H1 (cell line): Measurements from ENCODE around the gene TSC1. TPM values are rescaled to one million over a fixed set of nuclear protein-coding genes. Genes with fewer than 3 reads are reported as not detected.

Experiments used
- GTF2F1 ChIP-seq: IDR thresholded peaks from 2 replicates; pipeline ENCODE4 v1.6.1; 2012; ENCODE audit warnings: low read depth, low read length, improper control_type of control experiment, borderline replicate concordance
- NANOG ChIP-seq: IDR thresholded peaks from 2 replicates; pipeline ENCODE4 v1.6.1; 2011; ENCODE audit warnings: low read length, low read depth, mild to moderate bottlenecking, inconsistent platforms; ENCODE audit not compliant: insufficient read depth, poor library complexity, severe bottlenecking
- POLR2A ChIP-seq, 2 experiments: IDR thresholded peaks; 1 replicate in 1 of 2; 2 replicates in 1 of 2; pipeline ENCODE4 v1.6.1; 2011; ENCODE audit warnings: low read depth in 2 of 2, low read length in 2 of 2, mild to moderate bottlenecking in 2 of 2; ENCODE audit errors: control extremely low read depth in 1 of 2
- RFX5 ChIP-seq: IDR thresholded peaks from 2 replicates; pipeline ENCODE4 v1.6.1; 2011; ENCODE audit warnings: low read depth, low read length, improper control_type of control experiment, borderline replicate concordance
- SP4 ChIP-seq: IDR thresholded peaks from 2 replicates; pipeline ENCODE4 v1.6.1; 2012; ENCODE audit warnings: low read length, inconsistent platforms
- polyA plus RNA-seq, 7 experiments: library from polyadenylated mRNA; depleted of rRNA in 3 of 7; stranded (reverse) in 5 of 7; unstranded in 2 of 7; fragments of >200 nt in 5 of 7; fragments of 200-250 nt in 2 of 7; gene quantifications; 1 replicate in 5 of 7; 2 replicates in 1 of 7; 4 replicates in 1 of 7; pipeline versions ENCODE4 v1.2.1 to v1.2.3, GENCODE V29; 2011 to 2013; ENCODE audit warnings: missing spikeins in 2 of 7, mixed read lengths in 2 of 7
- total RNA-seq: library from RNA; stranded (reverse); fragmentation: NEBNext Ultra II Directional; extraction: Animal tissue kit (Norgen Biotek cat#: 25700); gene quantifications from 2 replicates; pipeline ENCODE4 v1.2.1, GENCODE V29; 2021
- TF ChIP-seq, protein P1 (sequence below): IDR thresholded peaks from 2 replicates; pipeline ENCODE4 v1.6.1; 2011; ENCODE audit warnings: low read depth, mild to moderate bottlenecking, low read length; ENCODE audit not compliant: insufficient read depth

The TSC1 gene
- total and polyA plus RNA-seq, 2 of the 8 experiments (the other 6 are each of a cell fraction or from before 2014, with no cell fraction given) = 37.2 to 46.0 TPM

DNA sequence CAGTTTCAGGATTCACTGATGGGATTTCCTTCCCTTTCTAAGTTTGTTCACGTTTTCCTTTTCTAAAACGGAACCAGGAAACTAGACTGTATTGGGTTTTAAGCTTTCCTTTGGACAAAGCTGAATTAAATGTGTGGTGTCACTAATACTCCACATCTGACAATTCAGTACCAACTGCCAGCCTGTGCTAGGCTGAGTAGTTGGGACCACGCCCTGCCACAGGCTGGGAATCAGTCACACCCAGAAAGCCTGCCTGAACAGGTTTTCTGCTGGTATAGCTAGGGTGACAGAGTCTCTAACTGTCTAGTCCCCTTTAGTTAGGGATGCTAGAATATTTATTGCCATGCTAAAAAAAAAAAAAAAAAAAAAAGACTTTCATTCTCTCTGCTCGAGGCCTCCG, 50.1 kb downstream of the TSC1 start (continued):
- TF ChIP-seq, protein P1, sequence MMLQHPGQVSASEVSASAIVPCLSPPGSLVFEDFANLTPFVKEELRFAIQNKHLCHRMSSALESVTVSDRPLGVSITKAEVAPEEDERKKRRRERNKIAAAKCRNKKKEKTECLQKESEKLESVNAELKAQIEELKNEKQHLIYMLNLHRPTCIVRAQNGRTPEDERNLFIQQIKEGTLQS = no peak
- no peak for TF ChIP-seq POLR2A (IDR thresholded peaks at IDR 0.05; ENCODE audit: control extremely low read depth in 1 of 2, low read depth in 2 of 2, low read length in 2 of 2)
- TF ChIP-seq SP4 = no peak
- TF ChIP-seq RFX5 = no peak
- no peak for TF ChIP-seq GTF2F1
- TF ChIP-seq NANOG = no peak
